NCI-H2171 treated with DMSO at 0.1 percent for 48 hours (cell line): ENCODE results near the gene AMIGO2.

Source experiments
- DNase-seq: peaks from one replicate; lab custom pipeline; 2025; lab: John Stamatoyannopoulos, UW

The AMIGO2 gene

GRCh38 chr12:47033789-47034555 lies 45.8 kb downstream of the AMIGO2 start:
- no peak for DNase-seq

- DNase-seq, result no peak
Measured at GRCh38 chr12:47033081-47033480, 46.7 kb downstream of the AMIGO2 start.

- DNase-seq, result peak; percentile 34
Measured at GRCh38 chr12:47032644-47033043, 47.1 kb downstream of the AMIGO2 start.

DNA sequence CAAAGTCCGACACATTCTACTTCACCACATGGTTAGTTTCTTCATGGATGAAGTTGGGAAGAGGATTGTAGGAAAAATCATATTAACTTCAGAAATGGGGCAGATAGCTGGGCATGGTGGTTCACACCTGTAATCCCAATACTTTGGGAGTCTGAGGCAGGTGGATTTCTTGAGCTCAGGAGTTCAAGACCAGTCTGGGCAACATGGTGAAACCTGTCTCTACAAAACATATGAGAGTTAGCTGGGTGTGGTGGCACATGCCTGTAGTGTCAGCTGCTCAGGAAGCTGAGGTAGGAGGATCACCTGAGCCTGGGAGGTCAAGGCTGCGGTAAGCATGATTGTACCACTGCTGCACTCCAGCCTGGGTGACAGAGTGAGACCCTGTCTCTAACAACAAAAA lies 49.9 kb downstream of the AMIGO2 start:
- no peak for DNase-seq

DNA sequence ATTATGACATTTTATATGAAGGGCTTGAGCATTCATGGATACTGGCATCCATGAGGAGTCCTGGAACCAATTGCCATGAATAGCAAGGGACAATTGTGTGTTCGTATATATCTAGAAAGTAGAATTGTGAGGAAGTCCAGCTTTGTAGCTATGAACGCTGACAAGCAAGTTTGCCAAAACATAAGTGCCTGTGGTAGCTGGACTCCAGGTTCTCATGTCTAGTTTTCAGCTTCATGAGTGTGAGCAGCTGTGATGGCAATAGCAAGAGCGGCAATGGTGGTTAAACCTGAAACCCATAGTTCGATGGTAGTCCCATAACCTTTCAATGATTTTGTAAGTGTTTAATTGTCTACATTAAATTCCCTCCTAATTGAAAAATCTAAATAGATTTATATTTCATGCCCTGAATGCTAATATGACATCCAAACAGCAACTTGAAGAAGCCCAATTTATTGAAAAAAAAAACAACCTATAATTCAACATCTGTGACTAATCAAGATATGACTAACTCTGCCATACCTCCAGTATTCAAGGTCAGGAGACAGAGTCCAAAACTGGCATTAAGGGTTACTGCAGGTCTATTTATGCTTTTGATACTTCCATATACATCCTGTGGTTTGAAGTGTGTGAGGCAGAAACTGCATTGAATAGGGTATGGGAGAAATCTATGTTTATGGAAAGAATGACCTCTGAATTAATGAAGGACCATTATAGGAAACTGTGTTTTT lies 50.6 kb downstream of the AMIGO2 start:
- DNase-seq, result no peak

DNA sequence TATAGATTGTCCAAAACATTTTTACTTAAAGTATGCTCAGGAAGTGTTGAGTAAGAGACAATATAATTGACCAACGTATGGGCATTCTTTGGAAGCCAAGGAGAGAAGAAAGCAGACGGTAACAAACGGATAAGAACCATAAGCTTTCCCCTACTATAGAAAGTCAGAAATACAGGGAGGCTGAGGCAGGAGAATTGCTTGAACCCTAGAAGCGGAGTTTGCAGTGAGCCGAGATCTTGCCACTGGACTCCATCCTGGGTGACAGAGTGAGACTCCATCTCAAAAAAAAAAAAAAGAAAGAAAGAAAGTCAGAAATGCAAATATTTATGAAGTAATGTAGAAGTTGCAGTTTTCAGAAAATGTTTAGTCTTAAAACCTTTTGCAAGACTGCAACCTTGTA lies 51.6 kb downstream of the AMIGO2 start:
- no peak for DNase-seq
